Spleen (tissue), 7 donors: ENCODE results near the gene UROC1.

Experiments used
- CTCF ChIP-seq, 11 experiments: fragments of 200-600 bp in 7 of 11; fragments of 450-650 bp in 4 of 11; sonication (generic) in 4 of 11; IDR thresholded peaks in 8 of 11; conservative IDR thresholded peaks in 3 of 11; 1 replicate in 7 of 11; 2 replicates in 4 of 11; pipeline versions ENCODE4 v1.4.0 to v1.8.0; 2016 to 2021; ENCODE audit warnings: antibody characterized with exemption in 11 of 11, inconsistent platforms in 4 of 11, mild to moderate bottlenecking in 1 of 11
- POLR2A ChIP-seq, 3 donors: fragments of 450-650 bp; IDR thresholded peaks; one replicate each; pipeline ENCODE4 v1.5.1; 2017; ENCODE audit warnings: antibody characterized with exemption in 3 of 3, mild to moderate bottlenecking in 1 of 3
- donor health status: DM: no; HTN: no; CAD: no; lungs with moderate emphysema.
- donor health status: DM: no; HTN: no; CAD: no.
- donor health status: DM: no; HTN: no; CAD: no.

GRCh38 chr3:126518779-126519177, 1.2 kb upstream of the UROC1 start:
- TF ChIP-seq CTCF (IDR thresholded peaks at IDR 0.05 in 8 of 11, conservative IDR thresholded peaks at IDR 0.05 in 3 of 11) (no peak), POLR2A (IDR thresholded peaks at IDR 0.05) (no peak)
